AG09309 (cell line): ENCODE data around the gene LRP2BP.
"Not testable (repeated sequence)": the region's sequence is repeated elsewhere in the genome, so short reads cannot be mapped to it uniquely, and the experiment has no call there.

ENCODE experiments used
- DNase-seq: peaks from one replicate; pipeline ENCODE4 v3.0.0-alpha.2; 2010; ENCODE audit warnings: low read depth
- H3K4me3 ChIP-seq: 2 replicates; pipeline ENCODE4 v1.5.1; 2011; ENCODE audit warnings: mild to moderate bottlenecking, low read depth, low read length, moderate library complexity; ENCODE audit not compliant: control insufficient read depth
- TF ChIP-seq, protein P1 (sequence below): IDR thresholded peaks from 2 replicates; pipeline ENCODE4 v1.5.1; 2011; ENCODE audit warnings: mild to moderate bottlenecking, low read depth, low read length, inconsistent platforms; ENCODE audit not compliant: insufficient read depth, control insufficient read depth; ENCODE audit errors: missing control alignments

LRP2BP gene

DNA sequence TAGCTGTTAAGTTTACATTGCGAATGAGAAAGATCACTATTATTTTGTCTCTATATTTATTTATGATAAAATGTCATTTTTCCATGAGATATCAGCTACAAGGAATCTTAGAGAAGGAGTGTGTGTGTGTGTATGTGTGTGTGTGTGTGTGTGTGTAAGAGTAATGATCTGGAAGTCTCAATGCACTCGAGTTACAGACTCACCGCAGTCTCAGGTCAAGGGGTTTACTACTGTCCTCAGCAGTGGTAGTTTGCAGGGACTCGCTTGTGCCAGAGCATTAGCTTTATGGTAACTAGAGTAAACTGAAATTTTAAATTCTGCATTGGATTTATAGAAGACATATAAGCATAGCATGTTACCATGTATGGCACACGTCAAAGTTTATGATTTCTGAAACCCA is 30.8 kb downstream of the LRP2BP start:
- TF ChIP-seq, protein P1, sequence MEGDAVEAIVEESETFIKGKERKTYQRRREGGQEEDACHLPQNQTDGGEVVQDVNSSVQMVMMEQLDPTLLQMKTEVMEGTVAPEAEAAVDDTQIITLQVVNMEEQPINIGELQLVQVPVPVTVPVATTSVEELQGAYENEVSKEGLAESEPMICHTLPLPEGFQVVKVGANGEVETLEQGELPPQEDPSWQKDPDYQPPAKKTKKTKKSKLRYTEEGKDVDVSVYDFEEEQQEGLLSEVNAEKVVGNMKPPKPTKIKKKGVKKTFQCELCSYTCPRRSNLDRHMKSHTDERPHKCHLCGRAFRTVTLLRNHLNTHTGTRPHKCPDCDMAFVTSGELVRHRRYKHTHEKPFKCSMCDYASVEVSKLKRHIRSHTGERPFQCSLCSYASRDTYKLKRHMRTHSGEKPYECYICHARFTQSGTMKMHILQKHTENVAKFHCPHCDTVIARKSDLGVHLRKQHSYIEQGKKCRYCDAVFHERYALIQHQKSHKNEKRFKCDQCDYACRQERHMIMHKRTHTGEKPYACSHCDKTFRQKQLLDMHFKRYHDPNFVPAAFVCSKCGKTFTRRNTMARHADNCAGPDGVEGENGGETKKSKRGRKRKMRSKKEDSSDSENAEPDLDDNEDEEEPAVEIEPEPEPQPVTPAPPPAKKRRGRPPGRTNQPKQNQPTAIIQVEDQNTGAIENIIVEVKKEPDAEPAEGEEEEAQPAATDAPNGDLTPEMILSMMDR = no peak
- DNase-seq = no peak
- H3K4me3 ChIP-seq = no peak overlapping the region

DNA sequence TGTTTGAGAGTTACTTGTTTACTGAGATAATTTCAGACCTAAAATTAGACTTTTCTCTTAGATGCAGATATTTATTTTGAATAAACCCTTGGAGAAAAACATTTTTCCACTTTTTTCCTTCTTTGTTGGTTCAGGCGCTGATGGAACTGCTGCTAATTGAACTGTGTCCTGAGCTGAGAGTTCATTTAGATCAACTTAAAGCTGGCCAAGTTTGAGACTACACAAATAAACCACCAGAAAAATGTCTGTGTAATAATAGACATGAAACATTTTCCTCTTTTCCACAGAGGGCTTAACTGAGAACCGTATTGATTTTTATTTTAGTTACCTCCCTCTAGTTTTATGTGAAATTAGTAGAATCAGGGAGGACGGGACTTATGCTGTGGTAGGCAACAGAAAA is 32.5 kb downstream of the LRP2BP start:
- no peak overlapping the region for H3K4me3 ChIP-seq
- no peak for DNase-seq
- TF ChIP-seq, protein P1 = no peak

DNA sequence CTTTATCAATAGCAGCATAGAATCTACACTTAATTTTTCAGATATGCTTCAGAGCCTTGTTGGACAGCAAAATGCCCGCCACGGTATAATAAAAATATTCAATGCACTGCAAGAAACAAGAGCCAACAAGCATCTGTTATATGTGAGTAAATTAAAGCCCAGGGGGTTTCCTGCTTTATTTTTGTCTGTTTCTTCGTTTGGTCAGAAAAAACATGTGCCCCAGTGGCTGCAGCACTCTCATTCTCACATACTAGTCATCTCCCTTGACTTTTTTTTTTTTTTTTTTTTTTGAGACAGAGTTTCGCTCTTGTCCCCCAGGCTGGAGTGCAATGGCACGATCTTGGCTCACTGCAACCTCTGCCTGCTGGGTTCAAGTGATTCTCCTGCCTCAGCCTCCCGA is 33.2 kb downstream of the LRP2BP start:
- not testable (repeated sequence) for DNase-seq, H3K4me3 ChIP-seq

DNA sequence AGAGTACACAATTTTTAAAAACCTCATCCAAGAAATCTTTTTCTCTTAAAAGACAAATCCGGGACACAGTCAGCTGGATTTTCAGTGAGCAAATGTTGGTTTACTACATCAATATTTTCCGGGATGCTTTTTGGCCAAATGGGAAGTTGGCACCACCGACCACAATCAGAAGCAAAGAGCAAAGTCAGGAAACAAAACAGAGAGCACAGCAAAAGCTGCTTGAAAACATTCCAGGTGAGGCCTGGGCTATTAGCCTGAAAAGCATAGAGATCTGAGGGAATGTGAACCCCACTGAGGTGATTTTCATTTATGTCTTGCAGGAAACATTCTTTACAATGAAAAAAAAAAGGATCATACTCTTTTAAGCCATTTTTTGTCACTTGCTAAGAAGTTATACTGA is 33.9 kb downstream of the LRP2BP start:
- DNase-seq = no peak
- TF ChIP-seq, protein P1 = no peak

DNA sequence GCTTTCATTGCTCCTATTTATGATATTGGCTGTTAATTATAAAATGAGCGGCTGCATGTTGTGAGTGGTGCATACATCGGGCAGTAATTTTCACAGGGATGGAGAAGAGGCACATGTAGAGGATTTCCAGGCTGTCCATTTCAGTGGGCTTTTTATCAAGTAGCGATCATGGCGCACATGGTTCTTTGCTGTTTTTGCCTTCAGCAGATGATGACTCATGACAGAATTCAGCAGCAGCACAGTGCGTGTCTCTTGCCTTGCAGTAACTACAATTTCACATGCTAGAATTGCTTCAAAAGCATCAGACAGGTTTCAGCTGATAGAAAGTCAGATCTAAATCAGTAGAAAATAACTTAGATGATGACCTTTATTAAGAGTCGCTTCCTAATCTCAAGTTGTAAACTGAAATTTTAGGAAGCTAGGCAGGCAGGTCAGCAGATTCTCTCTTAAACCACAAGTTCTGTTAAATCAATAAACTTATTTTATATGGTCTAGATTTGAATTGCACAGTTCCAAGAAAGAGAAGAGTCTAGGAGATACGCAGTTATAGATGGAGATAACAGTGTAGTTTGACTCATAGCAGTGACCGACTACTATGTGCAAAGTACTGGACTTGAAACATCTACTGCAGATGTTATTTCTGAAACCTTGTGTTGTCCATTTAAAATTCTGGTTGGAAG is 35.8 kb downstream of the LRP2BP start:
- TF ChIP-seq, protein P1 = no peak
- peak; percentile 60 for DNase-seq
- H3K4me3 ChIP-seq = no peak overlapping the region

More for the DNA sequence above, 33.9 kb downstream of the LRP2BP start:
- H3K4me3 ChIP-seq = no peak overlapping the region

DNA sequence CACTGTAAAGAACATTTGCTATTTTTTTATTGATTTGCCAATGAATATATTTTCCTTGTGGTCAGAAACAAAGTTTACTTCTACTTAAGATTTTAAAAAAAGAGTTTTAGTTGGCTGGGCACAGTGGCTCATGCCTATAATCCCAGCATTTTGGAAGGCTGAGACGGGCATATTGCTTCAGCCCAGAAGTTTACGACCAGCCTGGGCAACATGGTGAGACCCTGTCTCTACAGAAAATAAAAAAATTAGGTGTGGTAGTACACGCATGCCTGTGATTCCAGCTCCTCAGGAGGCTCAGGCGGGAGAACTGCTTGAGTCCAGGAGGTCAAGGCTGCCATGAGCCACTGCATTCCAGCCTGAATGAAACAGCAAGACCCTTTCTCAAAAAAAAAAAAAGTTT is 36.8 kb downstream of the LRP2BP start:
- TF ChIP-seq, protein P1 = no peak
- H3K4me3 ChIP-seq = no peak overlapping the region
- peak; percentile 53 for DNase-seq

DNA sequence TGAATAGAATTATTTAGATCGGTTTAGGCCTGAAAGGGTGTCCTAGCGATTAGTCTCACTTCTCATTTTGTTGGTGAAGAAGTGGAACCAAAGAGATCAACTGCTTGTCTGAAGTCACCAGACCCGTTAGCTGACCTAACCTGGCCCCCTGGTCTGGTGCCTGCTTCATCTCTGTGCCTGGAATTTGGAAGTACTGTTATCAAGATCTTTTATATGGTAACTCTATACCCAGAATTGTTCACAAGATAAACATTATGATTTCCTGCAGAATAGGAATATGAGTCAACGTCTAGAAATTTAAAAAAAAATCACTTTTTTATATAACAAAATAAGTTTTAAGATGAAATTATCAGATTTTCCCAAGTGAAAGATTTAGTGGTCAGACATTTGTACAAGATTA is 37.2 kb downstream of the LRP2BP start:
- DNase-seq = peak; percentile 51
- TF ChIP-seq, protein P1 = no peak
- H3K4me3 ChIP-seq = no peak overlapping the region
